H1 (cell line): Measurements from ENCODE around the gene C20orf144. TPM values are rescaled to one million over a fixed set of nuclear protein-coding genes. Genes with fewer than 3 reads are reported as not detected.
A peak's percentile ranks its signal among the peaks of the same experiment; 100 is the strongest.

Experiments used
- CTCF ChIA-PET: fragments of 300-600 bp; sonication (Branson Sonifier 250); formaldehyde crosslinking; loops from one replicate; lab custom pipeline; 2021; ENCODE audit not compliant: partially characterized antibody; lab: Charles Lee
- POLR2A ChIA-PET: fragments of 300-600 bp; sonication (Branson Sonifier 250); formaldehyde crosslinking; loops from one replicate; lab custom pipeline; 2021; ENCODE audit warnings: inconsistent platforms; ENCODE audit not compliant: partially characterized antibody; lab: Charles Lee
- DNase-seq, 2 experiments: peaks; one replicate each; pipeline versions ENCODE4 v3.0.0 to v3.0.0-alpha.2; 2010 to 2022; ENCODE audit warnings: low spot score in 2 of 2, low read depth in 1 of 2, mixed read lengths in 1 of 2
- FAIRE-seq: peaks from 2 replicates; lab custom pipeline; 2011; peaks lifted over from hg19 to GRCh38; lab: Jason Lieb, UNC
- H2AFZ ChIP-seq: 2 replicates; pipeline ENCODE4 v1.8.1; 2012; ENCODE audit warnings: low read length, inconsistent platforms
- H2AK5ac ChIP-seq: 2 replicates; pipeline ENCODE4 v1.6.1; 2013; ENCODE audit warnings: low read depth, low read length
- H2BK120ac ChIP-seq: replicated peaks from 2 replicates; pipeline ENCODE3; 2013; ENCODE audit warnings: low read depth, low read length, inconsistent platforms
- H2BK12ac ChIP-seq: 2 replicates; pipeline ENCODE4 v1.6.1; 2013; ENCODE audit warnings: low read depth, low read length
- H2BK15ac ChIP-seq: 2 replicates; pipeline ENCODE4 v1.6.1; 2013; ENCODE audit warnings: low read length
- H2BK20ac ChIP-seq: 2 replicates; pipeline ENCODE4 v1.6.1; 2013; ENCODE audit warnings: low read length
- H2BK5ac ChIP-seq: 2 replicates; pipeline ENCODE4 v1.6.1; 2013; ENCODE audit warnings: low read depth, low read length
- H3K14ac ChIP-seq: 2 replicates; pipeline ENCODE4 v1.6.1; 2013; ENCODE audit warnings: inconsistent platforms; ENCODE audit not compliant: insufficient read length
- H3K18ac ChIP-seq: 2 replicates; pipeline ENCODE4 v1.6.1; 2013; ENCODE audit warnings: low read length; ENCODE audit errors: extremely low read depth
- H3K23ac ChIP-seq: 2 replicates; pipeline ENCODE4 v1.6.1; 2013; ENCODE audit warnings: inconsistent platforms; ENCODE audit not compliant: insufficient read length
- H3K23me2 ChIP-seq: 2 replicates; pipeline ENCODE4 v1.6.1; 2013; ENCODE audit warnings: low read depth, low read length
- H3K27ac ChIP-seq: 2 replicates; pipeline ENCODE4 v1.6.1; 2011; ENCODE audit warnings: low read depth, low read length, inconsistent platforms
- H3K27me3 ChIP-seq, 4 experiments: replicated peaks in 1 of 4; 1 replicate in 1 of 4; 2 replicates in 3 of 4; pipeline versions ENCODE4 v1.6.1 to v1.8.1; 2011 to 2013; ENCODE audit warnings: low read length in 3 of 4, mild to moderate bottlenecking in 3 of 4, inconsistent platforms in 2 of 4, mixed read lengths in 2 of 4, moderate library complexity in 1 of 4; ENCODE audit not compliant: control insufficient read depth in 3 of 4, insufficient read depth in 3 of 4; ENCODE audit errors: extremely low read depth in 1 of 4
- H3K36me3 ChIP-seq, 4 experiments: 2 replicates each; pipeline versions ENCODE4 v1.6.1 to v1.8.1; 2011 to 2013; ENCODE audit warnings: mild to moderate bottlenecking in 4 of 4, low read length in 3 of 4, moderate library complexity in 2 of 4, control low read depth in 1 of 4, inconsistent platforms in 1 of 4; ENCODE audit not compliant: insufficient read depth in 4 of 4, control insufficient read depth in 2 of 4
- H3K4ac ChIP-seq: replicated peaks from 2 replicates; pipeline ENCODE3; 2013; ENCODE audit warnings: low read length, low read depth, mixed read lengths, inconsistent platforms; ENCODE audit not compliant: insufficient read length
- H3K4me1 ChIP-seq, 4 experiments: replicated peaks in 1 of 4; 1 replicate in 1 of 4; 2 replicates in 3 of 4; pipeline versions ENCODE4 v1.6.1 to v1.8.1; 2011 to 2013; ENCODE audit warnings: low read length in 3 of 4, inconsistent platforms in 2 of 4, mixed read lengths in 1 of 4; ENCODE audit not compliant: insufficient read depth in 4 of 4, control insufficient read depth in 3 of 4
- H3K4me2 ChIP-seq, 2 experiments: 2 replicates each; pipeline versions ENCODE4 v1.6.1 to v1.8.1; 2011 to 2013; ENCODE audit warnings: low read depth in 2 of 2, low read length in 2 of 2, control low read depth in 1 of 2, inconsistent platforms in 1 of 2, mild to moderate bottlenecking in 1 of 2; ENCODE audit not compliant: insufficient read depth in 1 of 2
- H3K4me3 ChIP-seq, 4 experiments: fragments of 200-600, 300-600 bp in 1 of 4; sonication (generic), shearing (Covaris generic), sonication (Bioruptor Twin) in 1 of 4; 2 replicates each; pipeline versions ENCODE4 v1.5.1 to v1.8.1; 2011 to 2016; ENCODE audit warnings: low read length in 4 of 4, low read depth in 3 of 4, control low read depth in 2 of 4, inconsistent platforms in 2 of 4, mild to moderate bottlenecking in 2 of 4, mixed read lengths in 1 of 4, moderate library complexity in 1 of 4; ENCODE audit not compliant: insufficient read depth in 2 of 4; ENCODE audit errors: extremely low read depth in 1 of 4
- H3K56ac ChIP-seq: replicated peaks from 2 replicates; pipeline ENCODE3; 2013; ENCODE audit warnings: low read depth, mild to moderate bottlenecking, mixed read lengths, low read length, inconsistent platforms; ENCODE audit not compliant: insufficient read length
- H3K79me1 ChIP-seq: 2 replicates; pipeline ENCODE4 v1.6.1; 2013; ENCODE audit warnings: low read depth, low read length, control low read depth
- H3K79me2 ChIP-seq, 2 experiments: 2 replicates each; pipeline versions ENCODE4 v1.6.1 to v1.8.1; 2012 to 2013; ENCODE audit warnings: low read length in 2 of 2, mild to moderate bottlenecking in 2 of 2, inconsistent platforms in 1 of 2; ENCODE audit not compliant: insufficient read depth in 2 of 2, control insufficient read depth in 1 of 2
- H3K9ac ChIP-seq, 4 experiments: replicated peaks in 1 of 4; 1 replicate in 1 of 4; 2 replicates in 3 of 4; pipeline versions ENCODE4 v1.6.1 to v1.8.1; 2011 to 2013; ENCODE audit warnings: low read depth in 3 of 4, low read length in 3 of 4, control low read depth in 2 of 4, mild to moderate bottlenecking in 2 of 4, moderate library complexity in 2 of 4, inconsistent platforms in 1 of 4; ENCODE audit errors: extremely low read depth in 1 of 4
- H3K9me3 ChIP-seq, 2 experiments: 2 replicates each; pipeline versions ENCODE4 v1.6.1 to v1.8.1; 2012 to 2013; ENCODE audit warnings: mild to moderate bottlenecking in 2 of 2, moderate library complexity in 2 of 2, control low read depth in 1 of 2, inconsistent platforms in 1 of 2, low read depth in 1 of 2, low read length in 1 of 2, mixed read lengths in 1 of 2; ENCODE audit not compliant: insufficient read depth in 2 of 2
- H4K20me1 ChIP-seq, 2 experiments: replicated peaks in 1 of 2; 2 replicates each; pipeline versions ENCODE3 to v1.8.1; 2011 to 2013; ENCODE audit warnings: inconsistent platforms in 2 of 2, low read length in 2 of 2, mild to moderate bottlenecking in 1 of 2; ENCODE audit not compliant: insufficient read depth in 2 of 2, control insufficient read depth in 1 of 2
- H4K5ac ChIP-seq: 2 replicates; pipeline ENCODE4 v1.6.1; 2013; ENCODE audit warnings: low read length, low read depth, mixed read lengths, inconsistent platforms; ENCODE audit not compliant: insufficient read length
- H4K8ac ChIP-seq: 2 replicates; pipeline ENCODE4 v1.8.0; 2013; ENCODE audit warnings: mild to moderate bottlenecking, moderate library complexity, low read length, inconsistent platforms; ENCODE audit not compliant: insufficient read depth; ENCODE audit errors: extremely low read depth
- H4K91ac ChIP-seq: replicated peaks from 2 replicates; pipeline ENCODE3; 2013; ENCODE audit warnings: low read length, mixed read lengths, inconsistent platforms; ENCODE audit not compliant: insufficient read length
- POLR2A ChIP-seq, 2 experiments: IDR thresholded peaks; 1 replicate in 1 of 2; 2 replicates in 1 of 2; pipeline ENCODE4 v1.6.1; 2011; ENCODE audit warnings: low read depth in 2 of 2, low read length in 2 of 2, mild to moderate bottlenecking in 2 of 2; ENCODE audit errors: control extremely low read depth in 1 of 2
- WGBS, 2 experiments: shearing (Covaris generic) in 1 of 2; methylation state at CpG; one replicate each; pipeline versions ENCODE4 v1.1.6 to v1.1.7; 2013 to 2015; ENCODE audit warnings: low lambda C conversion rate in 2 of 2, mixed read lengths in 2 of 2, inconsistent platforms in 1 of 2, low coverage in 1 of 2, missing lambda C conversion rate in 1 of 2; ENCODE audit not compliant: insufficient replicate concordance in 2 of 2, insufficient coverage in 1 of 2, insufficient read length in 1 of 2; ENCODE audit errors: extremely low coverage in 1 of 2, missing lambda C conversion rate in 1 of 2; 5-methylcytosine and 5-hydroxymethylcytosine counted together
- polyA plus RNA-seq, 7 experiments: library from polyadenylated mRNA; depleted of rRNA in 3 of 7; stranded (reverse) in 5 of 7; unstranded in 2 of 7; fragments of >200 nt in 5 of 7; fragments of 200-250 nt in 2 of 7; gene quantifications; 1 replicate in 5 of 7; 2 replicates in 1 of 7; 4 replicates in 1 of 7; pipeline versions ENCODE4 v1.2.1 to v1.2.3, GENCODE V29; 2011 to 2013; ENCODE audit warnings: missing spikeins in 2 of 7, mixed read lengths in 2 of 7
- total RNA-seq: library from RNA; stranded (reverse); fragmentation: NEBNext Ultra II Directional; extraction: Animal tissue kit (Norgen Biotek cat#: 25700); gene quantifications from 2 replicates; pipeline ENCODE4 v1.2.1, GENCODE V29; 2021

C20orf144 gene
- total and polyA plus RNA-seq, 2 of the 8 experiments (the other 6 are each of a cell fraction or from before 2014, with no cell fraction given) = 0.21 to 0.24 TPM

DNA sequence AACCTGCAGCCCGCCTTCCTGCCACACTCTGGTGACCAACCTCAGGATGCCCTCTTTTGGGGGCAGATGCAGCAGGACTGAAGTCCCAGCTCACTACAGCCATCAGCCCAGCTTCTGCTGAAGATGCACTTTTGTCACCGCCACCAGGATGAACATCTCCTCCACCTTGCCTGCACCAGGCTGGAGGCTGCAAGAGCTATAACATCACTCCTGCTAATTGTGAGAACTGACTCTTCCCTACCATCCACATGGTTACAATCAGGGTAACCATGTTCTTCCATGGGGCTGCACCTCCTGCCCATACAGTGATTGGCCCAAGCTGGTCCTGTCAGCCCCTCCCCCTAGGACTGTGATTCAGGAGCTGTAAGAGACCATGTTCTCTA lies 2.6 kb downstream of the C20orf144 start:
- Histone ChIP-seq H2BK20ac (no peak overlapping the region), H3K56ac (no peak overlapping the region), H3K4me1 (peaks cover 0 to 18% (median 11%) of the 10 kb centered on the region in 4 experiments; a peak in 4 of 7 replicates), H3K79me2 (no peaks in the 10 kb centered on the region), H4K20me1 (peaks cover 0 to 15% of the 10 kb centered on the region in 2 experiments), H4K91ac (peak overlapping the region; percentile 75), H2AK5ac (peak overlapping the region; percentile 17; the same call in 1 of the 2 replicates), H3K4me2 (peak overlapping the region in 1 of 2 experiments; percentile 67; a peak in 1 of 4 replicates), H3K4me3 (no peak overlapping the region), H3K27me3 (peaks cover 0 to 10% (median 3%) of the 10 kb centered on the region in 4 experiments; a peak in 3 of 7 replicates), H2BK120ac (no peak overlapping the region), H3K9me3 (peaks cover 0 to 5% of the 10 kb centered on the region in 2 experiments; a peak in 1 of 4 replicates), H4K5ac (no peak overlapping the region), H3K23ac (no peak overlapping the region), H3K9ac (no peak overlapping the region), H3K36me3 (peaks cover 2 to 11% (median 6%) of the 10 kb centered on the region in 4 experiments; a peak in 2 of 8 replicates), H3K14ac (no peak overlapping the region), H3K23me2 (peaks cover 25% of the 10 kb centered on the region; the same call in 1 of the 2 replicates), H2BK5ac (peak overlapping the region; percentile 73; the same call in 1 of the 2 replicates), H4K8ac (peak overlapping the region; percentile 12; the same call in 1 of the 2 replicates), H3K18ac (peak overlapping the region; percentile 55; the same call in 1 of the 2 replicates), H3K79me1 (no peaks in the 10 kb centered on the region; the same call in 1 of the 2 replicates), H2AFZ (no peak overlapping the region), H3K27ac (no peak overlapping the region), H2BK15ac (no peak overlapping the region; the same call in 1 of the 2 replicates), H3K4ac (peak overlapping the region; percentile 65), H2BK12ac (peak overlapping the region; percentile 84; the same call in 1 of the 2 replicates)
- TF ChIP-seq POLR2A (IDR thresholded peaks at IDR 0.05; ENCODE audit: control extremely low read depth in 1 of 2, low read depth in 2 of 2, low read length in 2 of 2) = no peak
- FAIRE-seq (no peak), DNase-seq (no peak)
- 88% methylated on average over 2 of the region's 2 CpGs; no CpG with 5 or more reads in 1 of the 2 experiments for WGBS, 2 experiments
- ChIA-PET CTCF (interaction anchor here (0.7 to 3.9 kb wide), 10 partner anchors 9 to 207 kb away, joined by 3 to 22 read pairs (median 4); partner anchors contain the start of gene NECAB3), POLR2A (interaction anchor here (0.6 to 17.9 kb wide), 9 partner anchors 10 to 205 kb away, joined by 3 to 245 read pairs (median 3); partner anchors contain the start of genes NECAB3 and ZNF341)
